ENCODE data around the gene ANXA8L1. TPM values are rescaled to one million over a fixed set of nuclear protein-coding genes. Genes with fewer than 3 reads are reported as not detected.
A peak's percentile ranks its signal among the peaks of the same experiment; 100 is the strongest.
"Not testable (repeated sequence)": the region's sequence is repeated elsewhere in the genome, so short reads cannot be mapped to it uniquely, and the experiment has no call there.

Gene ANXA8L1
- total and polyA plus RNA-seq, 2 of the 4 experiments (the other 2 are of a cell fraction): 0.18 to 0.32 TPM

- peak; percentile 51 for ATAC-seq (ENCODE audit: low read depth)
- CTCF ChIA-PET: not testable (repeated sequence)
These were observed 44.2 kb downstream of the ANXA8L1 start for GRCh38 chr10:46419570-46420379.

DNA sequence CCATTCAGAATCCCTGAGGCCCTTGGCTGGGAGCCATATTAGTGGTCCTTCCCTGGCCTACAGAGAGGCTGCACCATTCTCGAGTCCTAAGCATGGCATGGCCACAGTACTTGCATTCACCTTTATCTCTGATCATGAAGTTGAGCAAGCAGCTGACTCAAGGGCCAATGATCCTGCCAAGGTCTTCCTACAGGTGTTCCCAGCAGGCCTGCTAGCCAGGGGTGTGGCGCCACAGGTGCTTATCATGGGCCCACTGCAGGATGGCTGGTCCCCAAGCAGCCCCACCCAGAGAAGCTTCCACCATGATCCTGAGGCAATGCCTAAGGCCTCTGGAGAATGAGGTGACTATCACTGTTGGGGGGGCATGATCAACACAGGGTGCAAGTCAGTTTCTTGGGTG is 48.0 kb downstream of the ANXA8L1 start:
- H3K18ac ChIP-seq (ENCODE audit: low read depth, low read length); H2BK20ac ChIP-seq (ENCODE audit: low read depth, low read length); H4K20me1 ChIP-seq (ENCODE audit: insufficient read depth, low read length); H3K9ac ChIP-seq (ENCODE audit: low read depth, low read length); H2BK120ac ChIP-seq (ENCODE audit: low read depth, low read length); ATAC-seq (ENCODE audit: low read depth); H3K4me2 ChIP-seq (ENCODE audit: low read depth, low read length); DNase-seq; intact Hi-C loops (cut with micrococcal nuclease); H3K36me3 ChIP-seq (ENCODE audit: control insufficient read depth, insufficient read depth, low read length); H3K4ac ChIP-seq (ENCODE audit: low read depth, low read length); H4K8ac ChIP-seq (ENCODE audit: low read depth in 2 of 2, low read length in 2 of 2); H3K9me1 ChIP-seq (ENCODE audit: insufficient read depth, low read length); H2AK9ac ChIP-seq (replicated peaks; ENCODE audit: low read depth, low read length, poor library complexity); H3K4me1 ChIP-seq (ENCODE audit: control insufficient read depth, insufficient read depth, low read length); H3K23ac ChIP-seq (ENCODE audit: low read depth, low read length); H2AFZ ChIP-seq (replicated peaks; ENCODE audit: low read length, poor library complexity); in situ Hi-C loops (cut with MboI; ENCODE audit: low sequenced_read_pairs); BruUV-seq (replicated peaks); H3K56ac ChIP-seq (ENCODE audit: extremely low read depth, insufficient read depth, low read length); H2AK5ac ChIP-seq (ENCODE audit: low read depth, low read length); H3K27ac ChIP-seq (ENCODE audit: insufficient read depth, low read length); H3K9me3 ChIP-seq (ENCODE audit: control insufficient read depth, insufficient read depth, low read length); H3K79me1 ChIP-seq (ENCODE audit: low read depth in 1 of 2, low read length in 2 of 2); H2BK15ac ChIP-seq (ENCODE audit: low read depth, low read length); H2BK5ac ChIP-seq (ENCODE audit: low read depth, low read length, poor library complexity, severe bottlenecking); H3K27me3 ChIP-seq (ENCODE audit: control insufficient read depth, insufficient read depth, low read length); CTCF ChIA-PET; H3K14ac ChIP-seq (replicated peaks; ENCODE audit: low read depth, low read length); dilution Hi-C loops (cut with HindIII; ENCODE audit: low sequenced_read_pairs, unreplicated experiment); POLR2A ChIA-PET (ENCODE audit: unreplicated experiment); H4K91ac ChIP-seq (ENCODE audit: insufficient read depth, low read depth, low read length); H4K5ac ChIP-seq (ENCODE audit: low read depth, low read length); H3K4me3 ChIP-seq (ENCODE audit: insufficient read depth, low read depth, low read length): not testable (repeated sequence)
- no CpG with 5 or more reads among the region's 2 CpGs for WGBS, 2 experiments (ENCODE audit: extremely low coverage in 2 of 2, insufficient read length in 1 of 2)

More at GRCh38 chr10:46419570-46420379, 44.2 kb downstream of the ANXA8L1 start:
- H3K79me1 ChIP-seq (ENCODE audit: low read depth in 1 of 2, low read length in 2 of 2); H3K4ac ChIP-seq (ENCODE audit: low read depth, low read length); H3K4me1 ChIP-seq (ENCODE audit: control insufficient read depth, insufficient read depth, low read length); H3K9ac ChIP-seq (ENCODE audit: low read depth, low read length); H3K23ac ChIP-seq (ENCODE audit: low read depth, low read length); H3K36me3 ChIP-seq (ENCODE audit: control insufficient read depth, insufficient read depth, low read length); H2BK15ac ChIP-seq (ENCODE audit: low read depth, low read length); in situ Hi-C loops (cut with MboI; ENCODE audit: low sequenced_read_pairs); H4K91ac ChIP-seq (ENCODE audit: insufficient read depth, low read depth, low read length); H2BK5ac ChIP-seq (ENCODE audit: low read depth, low read length, poor library complexity, severe bottlenecking); H3K4me2 ChIP-seq (ENCODE audit: low read depth, low read length); H2BK20ac ChIP-seq (ENCODE audit: low read depth, low read length); H2AK9ac ChIP-seq (replicated peaks; ENCODE audit: low read depth, low read length, poor library complexity); H4K20me1 ChIP-seq (ENCODE audit: insufficient read depth, low read length); H3K9me3 ChIP-seq (ENCODE audit: control insufficient read depth, insufficient read depth, low read length); H2AK5ac ChIP-seq (ENCODE audit: low read depth, low read length); H3K14ac ChIP-seq (replicated peaks; ENCODE audit: low read depth, low read length); H4K5ac ChIP-seq (ENCODE audit: low read depth, low read length); H3K27me3 ChIP-seq (ENCODE audit: control insufficient read depth, insufficient read depth, low read length); H3K18ac ChIP-seq (ENCODE audit: low read depth, low read length); H3K56ac ChIP-seq (ENCODE audit: extremely low read depth, insufficient read depth, low read length); POLR2A ChIA-PET (ENCODE audit: unreplicated experiment); BruUV-seq (replicated peaks); H4K8ac ChIP-seq (ENCODE audit: low read depth in 2 of 2, low read length in 2 of 2); DNase-seq; intact Hi-C loops (cut with micrococcal nuclease); H3K27ac ChIP-seq (ENCODE audit: insufficient read depth, low read length); H2AFZ ChIP-seq (replicated peaks; ENCODE audit: low read length, poor library complexity); H2BK120ac ChIP-seq (ENCODE audit: low read depth, low read length); H3K4me3 ChIP-seq (ENCODE audit: insufficient read depth, low read depth, low read length); H3K9me1 ChIP-seq (ENCODE audit: insufficient read depth, low read length); dilution Hi-C loops (cut with HindIII; ENCODE audit: low sequenced_read_pairs, unreplicated experiment): not testable (repeated sequence)
- no CpG with 5 or more reads among the region's 13 CpGs for WGBS, 2 experiments (ENCODE audit: extremely low coverage in 2 of 2, insufficient read length in 1 of 2)
